GM18870 (cell line): ENCODE measurements around the gene SLC66A2.

Experiments
- ATAC-seq: cut with Tn5 transposase; IDR thresholded peaks from one replicate; pipeline ENCODE4 v1.9.1; 2021; ENCODE audit warnings: moderate library complexity; ENCODE audit not compliant: unreplicated experiment

Gene SLC66A2

GRCh38 chr18:79938196-79938595 lies 13.3 kb downstream of the SLC66A2 start:
- ATAC-seq: no peak

DNA sequence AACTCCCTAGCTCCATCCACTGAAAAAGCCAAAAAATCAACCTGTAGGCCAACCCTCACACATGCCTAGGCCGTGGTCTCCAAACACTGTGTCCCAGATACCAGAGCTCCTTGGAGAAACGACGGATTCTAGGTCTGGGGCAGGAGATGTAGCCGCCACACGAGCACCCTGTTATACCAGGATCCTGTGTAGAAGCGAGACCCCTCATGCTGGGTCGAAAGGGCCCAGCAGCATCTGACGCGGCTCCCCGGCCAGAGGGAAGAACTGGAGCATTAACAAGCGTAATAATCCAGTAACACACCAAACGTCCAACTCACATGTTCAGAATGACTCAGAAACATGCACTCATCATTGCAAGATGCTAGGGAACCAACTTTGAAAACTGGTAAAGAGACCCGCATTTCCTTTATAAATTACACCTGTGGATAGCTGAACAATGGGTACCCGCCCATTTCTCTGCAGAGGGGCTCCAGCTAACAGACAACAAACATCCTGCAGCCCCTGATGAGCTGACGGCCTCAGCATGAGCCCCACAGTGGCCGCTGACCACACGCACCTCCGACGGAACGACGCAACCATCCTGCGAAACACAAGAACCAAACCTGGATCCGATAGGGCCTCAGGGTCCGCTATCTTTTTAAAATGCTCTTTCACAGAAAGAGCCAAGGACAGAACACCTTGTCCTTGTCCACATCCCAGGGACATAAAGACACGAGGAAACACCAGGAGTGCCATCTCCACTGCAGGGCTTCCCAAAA lies 14.2 kb downstream of the SLC66A2 start:
- no peak for ATAC-seq

- no peak for ATAC-seq
Measured at GRCh38 chr18:79936641-79937040, 14.8 kb downstream of the SLC66A2 start.

GRCh38 chr18:79935925-79936324 lies 15.5 kb downstream of the SLC66A2 start:
- no peak for ATAC-seq

- no peak for ATAC-seq
Measured at GRCh38 chr18:79935499-79935898, 16.0 kb downstream of the SLC66A2 start.

DNA sequence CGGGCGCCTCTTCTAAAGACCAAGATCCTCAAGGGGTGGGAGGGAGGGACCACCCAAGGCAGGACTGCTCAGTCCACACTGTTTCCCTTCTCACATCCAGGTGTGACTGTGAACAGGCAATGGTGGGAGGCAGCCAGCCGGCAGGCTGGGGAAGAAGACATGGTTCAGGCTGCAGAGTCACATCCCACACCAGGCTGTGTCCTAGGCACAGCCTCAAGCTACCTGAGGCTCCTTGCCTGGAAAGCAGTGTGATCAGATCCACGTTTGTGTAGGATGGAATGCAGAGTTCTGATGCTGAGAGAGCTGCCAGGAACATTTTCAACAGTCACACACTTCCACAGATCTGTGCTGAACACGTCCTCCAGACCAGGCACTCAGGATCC lies 16.4 kb downstream of the SLC66A2 start:
- ATAC-seq: no peak

- ATAC-seq: no peak
Measured at GRCh38 chr18:79934311-79935097, 16.9 kb downstream of the SLC66A2 start.

GRCh38 chr18:79933765-79934164 lies 17.7 kb downstream of the SLC66A2 start:
- no peak for ATAC-seq

- ATAC-seq: no peak
Measured at GRCh38 chr18:79932907-79933306, 18.5 kb downstream of the SLC66A2 start.

GRCh38 chr18:79931475-79931874 lies 20.0 kb downstream of the SLC66A2 start:
- ATAC-seq: no peak

DNA sequence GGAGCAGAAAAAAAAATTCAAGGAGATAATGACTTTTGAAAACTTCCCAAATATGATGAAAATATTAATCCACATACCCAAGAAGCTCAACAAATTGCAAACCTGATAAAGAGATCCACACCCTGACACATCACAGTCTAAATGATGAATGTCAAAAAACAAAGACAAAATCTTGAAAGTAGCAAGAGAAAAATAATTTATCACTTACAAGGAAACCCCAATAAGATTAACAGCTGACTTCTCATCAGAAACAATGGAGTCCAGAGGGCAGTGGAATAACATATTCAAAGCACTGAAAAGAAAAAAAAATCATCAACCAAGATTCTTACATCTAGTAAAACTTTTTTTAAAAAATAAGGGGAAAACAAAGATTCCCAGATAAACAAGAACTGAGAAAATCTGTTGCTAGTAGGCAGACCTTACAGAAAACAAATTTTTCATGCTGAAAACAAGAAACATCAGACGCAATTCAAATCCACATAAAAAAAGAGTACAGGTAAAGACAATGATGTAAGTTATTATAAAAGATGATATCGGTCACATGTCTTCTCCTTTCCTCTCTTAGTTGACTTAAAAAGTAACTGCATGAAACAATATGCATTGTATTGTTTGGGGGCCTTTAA lies 21.3 kb downstream of the SLC66A2 start:
- ATAC-seq: no peak

DNA sequence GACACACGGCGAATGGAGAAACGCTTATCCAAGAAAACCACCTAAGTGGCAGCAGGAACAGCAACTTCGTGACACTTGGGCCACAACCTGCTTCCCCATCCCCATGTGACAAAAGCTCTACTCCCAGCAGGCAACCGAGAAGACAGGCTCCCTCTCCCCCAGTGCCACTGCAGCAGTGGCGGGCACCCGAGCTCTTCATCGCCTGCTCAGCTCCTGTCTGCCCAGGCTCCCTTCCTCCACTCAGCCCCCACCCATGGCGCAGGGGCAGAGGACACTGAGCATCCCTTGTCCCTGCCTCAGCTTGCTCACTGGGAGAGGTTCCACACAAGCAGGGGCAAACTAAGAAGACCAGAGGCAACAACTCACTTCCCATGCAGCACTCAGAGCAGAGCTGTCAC lies 22.9 kb downstream of the SLC66A2 start:
- no peak for ATAC-seq

DNA sequence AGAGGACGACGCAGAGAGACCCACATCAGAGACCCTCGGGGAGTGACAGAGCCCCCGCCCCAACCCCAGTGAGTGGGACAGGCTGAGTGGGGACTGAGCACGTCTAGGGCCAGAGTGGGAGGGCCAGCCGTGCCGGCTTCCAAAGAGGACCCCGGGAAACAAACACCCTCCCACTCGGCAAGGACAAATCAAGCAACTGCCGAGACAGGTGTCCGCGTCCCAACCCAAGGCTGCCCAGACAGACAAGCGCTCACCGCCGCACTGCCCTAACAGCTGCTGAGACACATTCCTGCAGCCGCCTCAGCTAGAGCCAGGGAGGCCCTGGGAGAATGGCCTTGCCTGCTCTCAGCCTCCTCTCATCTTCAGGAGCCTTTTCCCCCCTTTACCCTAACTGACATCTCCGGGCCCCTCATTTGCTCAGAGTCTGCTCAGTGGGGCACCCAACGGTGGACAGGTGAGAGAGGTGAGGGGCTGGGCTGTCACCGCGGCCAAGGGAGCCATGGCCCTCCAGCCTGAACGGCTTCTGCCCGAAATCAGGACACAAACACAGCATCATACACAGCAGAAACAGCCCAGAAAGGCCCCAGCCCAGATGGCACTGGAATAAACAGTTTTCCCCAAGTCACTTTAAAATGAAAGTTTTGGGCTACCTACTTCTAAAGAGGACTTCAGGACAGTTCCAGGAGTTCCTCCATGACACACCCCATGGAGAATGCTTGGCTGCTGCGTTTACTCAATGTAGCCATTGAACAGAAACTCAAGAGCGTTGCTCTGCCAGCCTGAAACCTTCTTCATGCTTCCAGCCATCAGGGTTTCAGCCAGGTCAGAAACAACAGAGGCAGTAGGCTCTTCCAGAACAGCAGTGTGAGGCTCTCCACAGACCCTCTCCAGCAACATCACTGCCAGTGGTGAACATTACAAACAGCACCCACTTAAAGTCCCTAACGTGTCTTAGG lies 23.6 kb downstream of the SLC66A2 start:
- ATAC-seq: no peak

- ATAC-seq: no peak
Measured at GRCh38 chr18:79926715-79927606, 24.5 kb downstream of the SLC66A2 start.

DNA sequence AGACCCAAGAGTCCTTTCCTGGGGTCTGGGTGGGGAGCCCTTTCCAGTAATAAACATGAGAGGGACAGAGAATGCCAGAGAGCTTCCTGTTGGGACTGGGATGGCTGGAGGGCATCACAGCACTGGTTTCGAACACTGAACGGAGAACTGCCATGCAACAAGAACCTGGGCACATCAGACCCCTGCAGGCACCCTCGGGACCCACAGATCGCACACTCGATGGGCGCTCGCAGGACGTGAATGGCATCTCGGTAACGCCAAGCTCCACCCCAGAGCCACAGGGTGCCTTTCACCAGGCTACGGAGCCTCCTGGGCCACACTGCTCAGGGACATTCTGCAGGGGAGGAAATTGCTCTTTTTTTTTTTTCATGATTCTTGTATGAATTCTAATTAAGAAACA lies 25.1 kb downstream of the SLC66A2 start:
- ATAC-seq: no peak

DNA sequence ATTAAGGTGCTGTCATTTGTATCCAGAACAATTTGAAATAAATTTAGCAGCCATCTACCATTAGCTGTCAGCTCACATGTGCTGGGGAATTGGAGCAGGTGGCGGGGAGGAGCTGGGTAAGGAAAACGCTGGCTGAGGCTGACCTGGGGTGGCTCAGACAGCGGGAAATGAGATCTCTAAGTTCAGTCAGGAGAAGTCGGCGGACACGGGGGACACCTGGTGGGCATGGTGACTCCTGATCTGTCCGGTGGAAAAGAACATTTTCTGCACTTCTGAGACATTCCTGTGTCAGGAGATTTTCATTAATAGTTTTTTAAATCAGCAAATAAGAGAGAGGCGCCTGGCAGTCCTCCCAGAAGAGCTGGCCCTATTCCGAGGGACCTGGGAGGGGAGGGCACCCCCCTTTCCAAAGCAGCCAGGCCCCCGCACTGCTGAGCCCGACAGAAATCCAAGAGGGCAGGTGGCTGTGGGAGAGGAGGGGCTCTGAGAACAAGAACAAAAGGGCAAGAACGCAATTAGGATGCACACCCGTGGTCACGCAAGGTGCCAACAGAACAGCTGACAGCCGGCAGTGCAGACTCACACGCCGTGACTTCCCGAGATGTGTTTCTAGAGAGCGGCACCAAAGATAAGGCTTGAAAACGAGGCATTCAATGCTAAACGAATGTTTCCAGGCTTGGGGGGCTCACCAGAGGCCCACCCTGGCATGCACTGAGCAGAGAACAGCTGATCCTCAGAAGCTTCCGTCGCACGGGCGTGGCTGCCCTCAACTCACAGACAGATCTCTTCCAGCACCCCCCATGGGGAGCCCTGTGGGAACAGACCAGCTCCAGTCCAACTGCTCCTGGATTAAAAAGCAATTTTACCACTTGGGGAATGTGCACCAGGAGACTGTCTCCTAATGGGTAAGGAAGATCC lies 26.4 kb downstream of the SLC66A2 start:
- no peak for ATAC-seq

DNA sequence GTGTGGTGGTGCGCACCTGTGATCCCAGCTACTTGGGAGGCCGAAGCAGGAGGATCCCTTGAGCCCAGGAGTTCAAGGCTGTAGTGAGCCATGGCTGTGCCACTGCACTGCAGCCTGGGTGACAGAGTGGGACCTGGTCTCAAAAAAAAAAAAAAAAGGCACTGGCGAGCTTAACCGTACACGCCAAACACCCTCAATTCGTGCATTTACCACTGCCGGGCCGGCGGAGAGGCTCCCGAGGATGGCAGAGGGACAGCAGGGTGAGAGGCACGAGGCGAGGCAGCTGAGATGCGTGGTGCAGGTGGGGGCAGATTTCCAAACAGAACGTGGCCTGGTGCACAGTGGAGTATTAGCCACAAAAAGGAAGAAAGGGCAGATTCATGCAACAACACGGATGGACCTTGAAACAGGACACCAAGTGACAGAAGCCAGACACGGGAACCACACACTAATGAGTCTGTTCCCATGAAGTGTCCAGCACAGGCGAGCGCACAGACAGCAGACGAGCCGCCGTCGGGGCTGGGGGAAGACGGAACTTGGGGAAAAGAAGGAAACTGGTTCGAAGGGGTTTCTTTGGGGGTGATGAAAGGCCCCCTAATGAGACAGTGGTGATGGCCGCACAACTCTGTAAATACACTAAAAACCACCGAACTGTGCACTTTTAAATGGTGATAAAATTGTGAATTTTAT lies 27.4 kb downstream of the SLC66A2 start:
- ATAC-seq: no peak

DNA sequence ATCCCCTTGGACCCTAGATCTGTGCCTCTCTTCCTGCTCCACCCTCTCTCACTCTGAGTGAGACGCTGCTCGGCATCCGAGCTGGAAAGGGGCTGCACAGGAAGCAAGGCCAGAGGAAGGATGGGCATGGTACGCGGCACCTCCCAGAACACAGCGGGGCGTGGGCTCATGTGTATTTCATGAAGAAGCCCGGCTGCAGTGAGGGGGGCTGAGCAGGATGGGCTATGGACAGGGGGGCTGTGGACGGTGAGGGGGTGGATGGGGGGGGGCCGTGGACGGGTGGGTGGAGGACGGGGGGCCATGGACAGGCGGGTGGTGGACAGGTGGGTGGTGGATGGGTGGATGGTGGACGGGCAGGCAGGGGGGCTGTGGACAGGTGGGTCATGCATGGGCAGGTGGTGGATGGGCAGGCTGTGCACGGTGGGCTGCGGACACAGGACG lies 28.5 kb downstream of the SLC66A2 start:
- no peak for ATAC-seq
